Measurements from ENCODE around the gene RAI1. TPM values are rescaled to one million over a fixed set of nuclear protein-coding genes. Genes with fewer than 3 reads are reported as not detected.

Gene RAI1
- total RNA-seq, 2 donors from 2014 or later: 22.4 to 32.3 TPM

GRCh38 chr17:17833658-17834357 is 152.6 kb downstream of the RAI1 start:
- no peak for DNase-seq
- intact Hi-C loops (cut with DNase I): no loop called here
- no peak for ATAC-seq

DNA sequence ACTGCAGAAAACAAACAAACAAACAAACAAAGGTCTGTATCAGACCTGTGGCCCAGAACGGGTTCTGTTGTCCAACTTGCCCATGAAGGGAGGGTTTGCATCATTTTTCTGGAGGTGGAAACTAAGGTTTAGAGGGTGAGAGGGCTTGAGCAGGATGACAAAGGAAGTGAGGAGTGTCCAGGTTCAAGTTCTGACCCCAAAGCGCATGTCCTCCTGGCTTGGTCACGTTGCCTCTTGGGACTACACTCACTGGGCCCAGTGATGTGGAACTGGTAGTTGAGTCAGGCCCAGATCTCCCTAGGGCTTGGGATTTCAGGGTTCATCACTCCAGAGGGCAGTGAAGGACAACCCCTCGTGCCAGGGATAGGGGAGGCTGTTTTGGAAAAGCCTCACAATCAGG is 153.7 kb downstream of the RAI1 start:
- no peak for DNase-seq
- intact Hi-C loops (cut with DNase I): no loop called here
- no peak for ATAC-seq

GRCh38 chr17:17835415-17836249 is 154.4 kb downstream of the RAI1 start:
- intact Hi-C loops (cut with DNase I): no loop called here
- ATAC-seq (no peak), DNase-seq (no peak)

- intact Hi-C loops (cut with DNase I): no loop called here
- ATAC-seq (peak; percentile 82 to 83), DNase-seq (peak; percentile 97)
These were observed 155.1 kb downstream of the RAI1 start for GRCh38 chr17:17836250-17836817.

DNA sequence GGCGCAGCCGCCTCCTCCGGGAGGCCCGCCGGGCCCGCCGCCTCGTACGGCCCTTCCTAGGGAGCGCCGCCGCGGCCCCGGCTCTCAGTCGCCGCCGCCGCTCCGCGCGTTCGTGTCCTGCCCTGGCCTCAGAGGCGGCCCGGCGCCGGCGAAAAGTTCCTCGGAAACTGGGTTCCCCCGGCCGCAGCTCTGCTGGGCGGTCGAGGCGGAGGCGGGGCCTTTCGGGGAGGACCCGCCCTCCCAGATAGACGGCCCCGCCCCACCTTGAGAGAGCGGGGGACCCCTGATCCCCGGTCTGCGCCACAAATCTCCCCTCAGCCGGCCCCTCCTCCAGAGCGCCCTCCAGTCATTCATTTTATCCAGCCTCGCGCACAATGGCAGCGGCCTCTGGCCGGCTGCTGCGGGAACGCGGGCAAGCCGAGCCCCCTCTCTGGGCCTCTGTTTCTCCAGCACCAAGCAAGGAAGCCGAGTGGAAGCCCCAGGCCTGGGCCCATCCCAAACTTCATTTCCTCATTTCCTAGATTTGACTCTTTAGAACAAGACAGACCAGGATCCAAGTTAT is 155.6 kb downstream of the RAI1 start, which contains the start of gene SREBF1:
Gene SREBF1 (minus strand): TSS at position 169 of the 562 bp plus-strand sequence. CDS start 169 bp downstream, outside the sequence.
- intact Hi-C loops (cut with DNase I): no loop called here
- peak; percentile 74 for DNase-seq
- peak; percentile 13 to 48 for ATAC-seq

DNA sequence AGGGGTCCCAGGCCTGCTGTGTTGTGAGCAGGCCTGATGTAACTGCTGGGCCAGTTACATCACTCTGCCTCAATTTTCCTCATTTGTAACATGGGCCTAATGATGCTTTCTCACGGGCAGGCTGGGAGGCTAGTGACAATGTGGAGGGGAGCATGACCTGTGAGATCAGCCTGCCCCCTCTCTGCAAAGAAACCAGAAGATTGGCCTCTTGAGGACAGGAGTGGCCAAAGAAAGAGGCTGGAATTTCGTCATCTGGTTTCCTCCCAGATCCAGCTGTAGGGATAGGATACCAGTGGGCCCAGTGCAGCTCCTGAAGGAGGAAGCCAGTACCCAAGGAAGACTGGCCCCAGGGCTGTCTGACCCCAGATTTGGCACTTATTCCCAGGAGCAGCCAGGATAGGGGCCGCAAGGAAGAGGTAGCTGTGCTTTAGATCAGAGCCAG is 156.1 kb downstream of the RAI1 start:
- ATAC-seq (peak in 1 of 2 donors; percentile 2), DNase-seq (peak; percentile 64)
- intact Hi-C loops (cut with DNase I): no loop called here

GRCh38 chr17:17837966-17838962 is 157.0 kb downstream of the RAI1 start:
- ATAC-seq (no peak), DNase-seq (peak; percentile 77)
- intact Hi-C loops (cut with DNase I): no loop called here

GRCh38 chr17:17839791-17840707 is 158.8 kb downstream of the RAI1 start:
- ATAC-seq: peak; percentile 75
- intact Hi-C loops (cut with DNase I): no loop called here
- peak; percentile 92 for DNase-seq

DNA sequence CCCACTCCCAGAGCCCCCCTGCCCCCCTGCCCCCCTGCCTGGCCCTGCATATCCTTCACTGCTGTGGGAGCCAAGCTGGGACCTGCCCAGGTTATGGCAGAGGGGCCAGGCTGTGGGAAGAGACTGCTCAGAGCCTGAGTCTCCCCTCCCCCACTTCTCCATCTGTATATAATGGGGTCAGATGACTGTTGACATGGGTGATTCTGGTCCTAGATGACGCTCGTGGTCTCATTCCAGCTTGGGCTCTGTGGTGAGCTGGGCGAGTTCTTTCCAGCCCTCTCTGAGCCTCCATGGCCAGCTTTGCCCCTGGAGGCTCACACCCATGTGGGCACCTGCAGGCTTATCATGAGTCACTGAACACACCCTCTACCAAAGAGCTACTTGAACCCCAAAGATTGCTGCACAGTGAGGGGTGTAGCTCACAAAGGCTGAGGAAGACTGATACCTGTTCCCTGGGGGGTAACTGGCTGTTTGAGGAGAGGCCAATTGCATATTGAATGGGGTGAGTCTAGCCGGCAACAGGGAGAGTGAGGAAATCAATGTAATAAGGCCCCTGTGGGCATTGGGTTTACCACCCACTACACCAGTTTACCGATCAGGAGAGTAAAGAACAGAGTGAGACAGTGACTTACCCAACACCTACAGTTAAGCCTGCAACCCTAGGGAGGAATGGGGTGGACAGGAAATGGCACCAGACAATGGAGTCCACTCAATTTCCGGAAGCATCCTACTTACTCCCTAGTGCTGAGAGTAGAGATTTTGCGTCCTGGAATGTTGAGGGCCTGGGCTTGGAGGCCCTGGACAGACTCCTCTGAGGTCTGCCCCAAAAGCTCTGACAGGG is 159.7 kb downstream of the RAI1 start:
- ATAC-seq: peak in 1 of 2 donors; percentile 0
- intact Hi-C loops (cut with DNase I): no loop called here
- peak; percentile 43 for DNase-seq

- intact Hi-C loops (cut with DNase I): no loop called here
- DNase-seq: peak; percentile 68
- peak; percentile 25 to 34 for ATAC-seq
These were observed 160.4 kb downstream of the RAI1 start for GRCh38 chr17:17841601-17842025.

DNA sequence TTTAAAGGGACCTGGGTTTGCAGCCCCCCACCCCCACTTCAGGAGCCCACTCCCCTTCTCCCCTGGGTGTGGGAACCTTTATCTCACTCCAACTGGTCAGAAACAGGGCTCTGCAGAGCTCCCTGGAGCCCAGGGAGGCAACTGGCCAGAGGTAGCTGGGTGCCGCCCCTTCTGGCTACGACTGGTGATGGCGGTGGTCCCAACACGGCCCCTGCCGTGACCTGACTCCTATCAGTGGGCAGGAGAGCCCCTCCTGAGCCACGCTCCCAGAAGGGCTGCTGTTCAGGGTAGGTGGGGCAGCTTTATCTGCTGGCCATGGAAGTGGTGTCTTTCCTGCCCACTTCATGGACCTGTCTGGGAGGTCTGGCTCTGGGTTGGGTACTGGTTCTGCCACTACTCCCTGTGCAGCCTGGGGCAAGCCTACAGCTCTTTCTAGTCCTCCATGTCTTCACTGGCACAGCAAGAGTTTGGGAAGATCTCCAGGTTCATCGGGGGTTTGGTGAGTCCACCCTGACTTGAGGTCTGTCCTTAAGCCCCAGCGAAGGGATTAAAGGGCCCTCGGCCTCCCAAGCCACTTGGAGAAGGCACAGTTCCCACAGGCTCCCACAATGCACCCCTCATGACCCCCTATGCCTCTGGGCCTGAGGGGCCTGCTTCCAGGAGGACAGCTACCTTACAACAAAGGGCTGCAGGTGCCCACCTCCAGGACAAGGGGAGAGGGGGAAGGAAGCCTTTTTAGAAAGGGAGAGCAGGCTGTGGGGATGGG is 161.0 kb downstream of the RAI1 start:
- DNase-seq (no peak), ATAC-seq (no peak)
- intact Hi-C loops (cut with DNase I): no loop called here

DNA sequence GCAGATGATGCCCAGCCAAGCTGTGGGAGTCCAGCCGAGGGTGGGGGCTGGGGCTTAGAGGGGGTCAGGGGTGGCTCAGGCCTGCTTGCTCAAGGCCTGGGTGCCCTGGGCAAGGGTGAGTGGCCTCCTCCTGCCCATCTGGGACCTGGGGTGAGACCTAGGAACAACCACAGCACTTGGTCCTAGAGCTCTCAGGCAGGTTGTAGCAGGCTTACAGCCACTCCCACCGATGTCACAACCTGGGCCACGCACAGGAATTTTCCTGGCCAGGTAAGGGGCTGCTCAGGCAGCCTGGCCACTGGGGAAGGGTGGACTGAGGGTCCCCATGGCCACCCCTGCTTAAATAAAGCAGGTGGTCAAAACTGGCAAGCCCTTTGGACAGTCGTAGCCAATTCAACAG is 161.8 kb downstream of the RAI1 start:
- no peak for DNase-seq
- intact Hi-C loops (cut with DNase I): no loop called here
- ATAC-seq: no peak

DNA sequence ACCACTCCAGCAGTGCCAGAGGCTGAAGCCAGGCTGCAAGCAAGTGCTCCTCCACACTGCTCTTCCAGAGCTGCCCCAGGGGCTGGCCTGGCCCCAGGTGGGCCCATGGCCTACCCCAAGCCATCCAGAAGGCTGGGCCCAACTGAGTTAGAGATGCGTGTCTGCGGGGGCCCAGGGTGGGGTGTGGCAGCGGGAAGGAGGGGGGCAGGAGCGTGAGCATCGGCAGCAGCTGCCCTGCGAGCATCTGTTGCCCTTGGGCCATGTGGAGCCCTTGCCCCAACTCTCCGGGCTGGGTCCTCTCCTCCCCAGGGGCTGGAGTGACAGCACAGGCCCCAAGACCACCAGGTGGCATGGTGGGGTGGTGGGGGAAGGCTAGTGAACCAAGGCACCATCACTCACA is 162.8 kb downstream of the RAI1 start:
- no peak for ATAC-seq
- DNase-seq: no peak
- intact Hi-C loops (cut with DNase I): no loop called here

GRCh38 chr17:17844500-17844899 is 163.2 kb downstream of the RAI1 start:
- no peak for DNase-seq
- no peak for ATAC-seq
- intact Hi-C loops (cut with DNase I): no loop called here

DNA sequence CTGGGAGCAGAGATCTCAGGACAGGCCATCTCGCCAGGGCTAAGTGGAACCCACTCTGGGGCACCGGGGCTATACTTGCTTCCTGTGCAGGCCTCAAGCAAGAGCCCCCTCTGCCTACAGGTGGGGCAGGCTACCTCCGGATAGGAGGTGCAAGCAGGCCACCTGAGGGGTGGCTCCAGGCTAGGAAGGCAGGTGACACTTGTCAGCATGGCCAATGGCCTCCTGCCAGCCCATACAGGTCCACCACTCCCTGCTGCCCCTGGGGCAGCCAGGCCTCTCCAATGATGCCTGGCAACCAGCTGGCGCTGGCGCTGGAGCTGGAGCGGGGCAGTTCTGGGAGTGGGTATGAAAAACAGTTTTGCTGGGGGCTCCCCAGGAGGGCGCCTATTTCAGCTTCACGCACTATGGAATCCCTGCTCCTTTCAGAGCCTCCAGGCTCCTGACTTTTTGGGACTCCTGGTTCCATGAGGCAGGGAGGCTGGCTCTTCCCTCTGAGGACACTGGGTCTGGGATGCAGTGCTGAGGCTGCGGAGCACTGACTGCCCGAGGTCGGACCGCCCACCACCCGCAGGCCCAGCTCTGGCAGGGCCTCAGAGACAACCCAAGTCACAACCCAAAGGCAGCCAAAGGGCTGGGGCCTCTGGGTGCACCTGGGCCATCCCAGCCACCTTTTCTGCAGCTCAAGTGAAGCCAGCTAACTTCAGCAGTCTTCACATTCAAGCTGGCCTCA is 164.0 kb downstream of the RAI1 start:
- intact Hi-C loops (cut with DNase I): no loop called here
- DNase-seq (no peak), ATAC-seq (no peak)

All from left cardiac atrium (tissue), 4 donors.